ENCODE results near the gene P3H2.

Gene P3H2

DNA sequence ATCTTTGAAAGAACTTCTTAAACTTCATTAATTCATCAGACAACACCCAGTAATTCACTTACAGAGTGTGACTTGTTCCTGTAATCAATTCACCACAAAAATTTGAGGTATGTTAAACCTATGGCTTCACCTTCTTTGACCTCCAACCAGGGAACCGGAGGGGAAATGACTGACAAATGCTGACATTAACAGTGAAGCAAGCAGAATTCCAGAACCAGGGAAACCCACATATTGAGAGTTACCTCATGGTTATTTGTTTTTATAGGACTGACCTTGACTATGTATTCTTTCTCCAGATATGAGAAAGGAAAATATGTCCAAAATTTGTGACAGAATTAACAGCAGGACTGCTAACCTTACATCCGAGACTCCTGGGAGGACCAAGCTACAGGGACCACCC, 2.7 kb downstream of the P3H2 start:
- TF ChIP-seq YY1 (IDR thresholded peaks at IDR 0.05; ENCODE audit: insufficient read depth, insufficient read length) (no peak), ZNF274 (IDR thresholded peaks at IDR 0.05; ENCODE audit: low read depth, low read length) (no peak), SUZ12 (IDR thresholded peaks at IDR 0.05; ENCODE audit: extremely low read depth, insufficient read depth, insufficient read length) (no peak)
- peaks cover 3% of the 10 kb centered on the region for H3K36me3 ChIP-seq (ENCODE audit: insufficient read depth, insufficient read length, low read length)
- no peaks in the 10 kb centered on the region for H3K4me1 ChIP-seq (ENCODE audit: insufficient read depth, insufficient read length)
- H3K9ac ChIP-seq (ENCODE audit: insufficient read length, low read depth) = no peak overlapping the region
- H3K27me3 ChIP-seq (ENCODE audit: insufficient read depth, insufficient read length) = peaks cover 11% of the 10 kb centered on the region
- peak; percentile 18 for DNase-seq (ENCODE audit: low read depth, low spot score)
- no peaks in the 10 kb centered on the region for H3K9me3 ChIP-seq (ENCODE audit: insufficient read depth, low read length)
- H3K4me3 ChIP-seq (ENCODE audit: insufficient read length, low read depth) = no peak overlapping the region

DNA sequence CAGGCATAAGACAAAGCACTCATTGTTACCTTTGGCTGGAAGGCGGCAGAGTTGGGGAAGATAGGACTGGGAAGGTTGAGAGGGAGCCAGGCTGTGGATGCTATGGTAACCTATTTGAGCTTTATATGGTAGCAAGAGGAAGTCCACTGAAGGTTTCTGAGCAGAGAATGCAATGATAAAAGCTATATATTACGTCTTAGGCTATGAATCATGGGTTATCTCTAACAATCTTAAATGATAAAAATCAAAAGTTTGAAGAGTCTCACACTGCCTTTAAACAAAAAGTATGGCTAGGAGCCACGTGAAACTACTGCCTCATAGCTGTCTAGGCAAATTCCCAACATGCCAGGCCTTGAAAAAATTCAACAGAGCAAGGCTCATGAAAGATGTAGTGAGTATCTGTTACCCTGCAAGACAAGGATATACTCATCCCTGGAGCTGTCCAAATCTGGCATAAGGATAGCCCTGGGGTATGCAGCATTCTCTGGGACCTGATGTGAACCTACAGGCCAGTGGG, 4.1 kb downstream of the P3H2 start:
- TF ChIP-seq YY1 (IDR thresholded peaks at IDR 0.05; ENCODE audit: insufficient read depth, insufficient read length) (no peak), ZNF274 (IDR thresholded peaks at IDR 0.05; ENCODE audit: low read depth, low read length) (no peak), SUZ12 (IDR thresholded peaks at IDR 0.05; ENCODE audit: extremely low read depth, insufficient read depth, insufficient read length) (no peak)
- DNase-seq (ENCODE audit: low read depth, low spot score) = no peak
- Histone ChIP-seq H3K9me3 (ENCODE audit: insufficient read depth, low read length) (no peaks in the 10 kb centered on the region), H3K4me3 (ENCODE audit: insufficient read length, low read depth) (no peak overlapping the region), H3K9ac (ENCODE audit: insufficient read length, low read depth) (no peak overlapping the region), H3K36me3 (ENCODE audit: insufficient read depth, insufficient read length, low read length) (peaks cover 3% of the 10 kb centered on the region), H3K4me1 (ENCODE audit: insufficient read depth, insufficient read length) (no peaks in the 10 kb centered on the region), H3K27me3 (ENCODE audit: insufficient read depth, insufficient read length) (peaks cover 11% of the 10 kb centered on the region)

DNA sequence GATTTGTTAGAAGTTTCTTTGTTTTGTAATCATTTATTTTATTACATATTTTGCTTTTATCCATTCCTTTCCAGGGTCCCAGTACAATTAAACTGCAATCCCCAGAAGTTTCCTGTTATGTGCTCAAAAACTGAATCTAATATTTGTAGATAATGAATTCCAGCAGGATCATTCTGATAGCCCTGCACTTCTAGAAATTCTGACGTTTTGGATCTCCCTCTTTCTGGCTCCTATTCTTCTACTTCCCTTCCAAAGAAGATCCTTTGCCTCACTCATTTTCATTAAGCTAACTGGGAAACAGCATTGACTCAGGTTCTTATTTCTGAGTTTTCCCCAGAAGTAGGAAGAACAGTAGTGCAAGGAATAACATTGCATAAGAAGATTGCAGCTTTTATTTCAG, 9.9 kb downstream of the P3H2 start:
- DNase-seq (ENCODE audit: low read depth, low spot score) = no peak
- Histone ChIP-seq H3K36me3 (ENCODE audit: insufficient read depth, insufficient read length, low read length) (no peaks in the 10 kb centered on the region), H3K27me3 (ENCODE audit: insufficient read depth, insufficient read length) (no peaks in the 10 kb centered on the region), H3K9ac (ENCODE audit: insufficient read length, low read depth) (no peak overlapping the region), H3K4me3 (ENCODE audit: insufficient read length, low read depth) (no peak overlapping the region), H3K9me3 (ENCODE audit: insufficient read depth, low read length) (no peaks in the 10 kb centered on the region), H3K4me1 (ENCODE audit: insufficient read depth, insufficient read length) (no peaks in the 10 kb centered on the region)
- TF ChIP-seq YY1 (IDR thresholded peaks at IDR 0.05; ENCODE audit: insufficient read depth, insufficient read length) = no peak
- no peak for TF ChIP-seq ZNF274 (IDR thresholded peaks at IDR 0.05; ENCODE audit: low read depth, low read length)
- no peak for TF ChIP-seq SUZ12 (IDR thresholded peaks at IDR 0.05; ENCODE audit: extremely low read depth, insufficient read depth, insufficient read length)

DNA sequence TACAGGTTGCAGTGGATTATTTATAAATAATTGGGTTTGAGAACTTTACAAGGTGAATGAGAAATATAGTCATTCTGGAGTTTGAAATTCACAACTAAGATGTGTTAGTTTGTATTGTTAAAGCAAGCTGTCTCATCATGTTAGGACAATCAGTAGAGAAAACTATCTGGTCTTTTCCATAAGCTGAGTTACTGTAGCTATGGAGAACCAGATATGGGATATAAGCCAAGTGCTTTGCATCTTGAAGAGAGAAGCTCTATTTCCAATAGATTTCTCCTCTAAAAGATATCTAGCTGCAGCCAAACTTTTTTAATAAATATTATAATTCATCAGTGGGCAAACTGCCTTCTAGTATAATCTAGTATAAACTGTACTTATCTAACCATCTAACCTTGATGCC, 11.3 kb downstream of the P3H2 start:
- TF ChIP-seq SUZ12 (IDR thresholded peaks at IDR 0.05; ENCODE audit: extremely low read depth, insufficient read depth, insufficient read length) = no peak
- no peak for TF ChIP-seq ZNF274 (IDR thresholded peaks at IDR 0.05; ENCODE audit: low read depth, low read length)
- no peak for TF ChIP-seq YY1 (IDR thresholded peaks at IDR 0.05; ENCODE audit: insufficient read depth, insufficient read length)
- H3K36me3 ChIP-seq (ENCODE audit: insufficient read depth, insufficient read length, low read length) = no peaks in the 10 kb centered on the region

DNA sequence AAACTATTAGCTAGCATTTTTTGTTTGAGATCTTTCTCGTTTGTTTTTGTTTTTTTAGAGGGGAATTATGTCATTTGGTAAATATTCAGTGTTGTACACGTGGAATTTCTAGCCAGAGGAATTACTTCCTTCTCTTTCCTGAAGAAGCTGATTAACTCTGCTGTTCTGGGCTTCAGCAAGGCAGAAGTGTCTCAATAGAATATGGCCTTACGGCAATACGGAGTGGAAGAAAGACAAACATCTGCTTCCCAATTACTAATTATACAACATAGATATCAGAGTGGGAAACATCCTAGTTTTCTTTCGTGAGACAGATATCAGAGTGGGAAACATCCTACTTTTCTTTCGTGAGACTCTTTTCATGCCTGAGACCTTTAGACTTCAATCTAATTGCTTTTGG, 11.9 kb downstream of the P3H2 start:
- no peaks in the 10 kb centered on the region for H3K9me3 ChIP-seq (ENCODE audit: insufficient read depth, low read length)
- no peaks in the 10 kb centered on the region for H3K4me1 ChIP-seq (ENCODE audit: insufficient read depth, insufficient read length)
- TF ChIP-seq ZNF274 (IDR thresholded peaks at IDR 0.05; ENCODE audit: low read depth, low read length) (no peak), SUZ12 (IDR thresholded peaks at IDR 0.05; ENCODE audit: extremely low read depth, insufficient read depth, insufficient read length) (no peak), YY1 (IDR thresholded peaks at IDR 0.05; ENCODE audit: insufficient read depth, insufficient read length) (no peak)
- no peaks in the 10 kb centered on the region for H3K27me3 ChIP-seq (ENCODE audit: insufficient read depth, insufficient read length)
- no peak for DNase-seq (ENCODE audit: low read depth, low spot score)
- H3K9ac ChIP-seq (ENCODE audit: insufficient read length, low read depth) = no peak overlapping the region
- no peak overlapping the region for H3K4me3 ChIP-seq (ENCODE audit: insufficient read length, low read depth)
- no peaks in the 10 kb centered on the region for H3K36me3 ChIP-seq (ENCODE audit: insufficient read depth, insufficient read length, low read length)

More for the DNA sequence above, 11.3 kb downstream of the P3H2 start:
- H3K9ac ChIP-seq (ENCODE audit: insufficient read length, low read depth) = no peak overlapping the region
- no peaks in the 10 kb centered on the region for H3K9me3 ChIP-seq (ENCODE audit: insufficient read depth, low read length)
- H3K4me1 ChIP-seq (ENCODE audit: insufficient read depth, insufficient read length) = no peaks in the 10 kb centered on the region
- H3K4me3 ChIP-seq (ENCODE audit: insufficient read length, low read depth) = no peak overlapping the region
- DNase-seq (ENCODE audit: low read depth, low spot score) = no peak
- H3K27me3 ChIP-seq (ENCODE audit: insufficient read depth, insufficient read length) = no peaks in the 10 kb centered on the region

DNA sequence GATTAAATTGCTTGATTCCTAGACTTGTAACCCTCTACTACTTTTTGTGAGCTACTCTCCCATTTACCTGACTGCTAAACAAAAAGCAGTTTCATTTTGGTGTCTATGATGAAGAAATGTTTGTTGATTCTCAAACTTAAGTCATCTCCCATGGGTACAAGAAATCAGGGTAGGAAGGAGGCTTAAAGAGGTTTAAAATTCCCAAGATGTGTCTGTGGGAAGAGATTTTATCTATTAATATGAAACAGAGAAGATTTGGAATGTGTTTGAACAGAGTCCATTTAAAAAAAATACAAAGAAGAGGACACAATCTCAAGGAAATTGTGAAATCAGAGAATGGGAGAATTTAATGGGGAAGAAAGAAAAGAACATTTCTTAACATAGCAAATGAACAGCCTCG, 14.8 kb downstream of the P3H2 start:
- TF ChIP-seq ZNF274 (IDR thresholded peaks at IDR 0.05; ENCODE audit: low read depth, low read length) (no peak), YY1 (IDR thresholded peaks at IDR 0.05; ENCODE audit: insufficient read depth, insufficient read length) (no peak), SUZ12 (IDR thresholded peaks at IDR 0.05; ENCODE audit: extremely low read depth, insufficient read depth, insufficient read length) (no peak)
- no peaks in the 10 kb centered on the region for H3K27me3 ChIP-seq (ENCODE audit: insufficient read depth, insufficient read length)
- no peaks in the 10 kb centered on the region for H3K9me3 ChIP-seq (ENCODE audit: insufficient read depth, low read length)
- no peak overlapping the region for H3K9ac ChIP-seq (ENCODE audit: insufficient read length, low read depth)
- no peak for DNase-seq (ENCODE audit: low read depth, low spot score)
- H3K4me1 ChIP-seq (ENCODE audit: insufficient read depth, insufficient read length) = no peaks in the 10 kb centered on the region
- no peak overlapping the region for H3K4me3 ChIP-seq (ENCODE audit: insufficient read length, low read depth)
- H3K36me3 ChIP-seq (ENCODE audit: insufficient read depth, insufficient read length, low read length) = no peaks in the 10 kb centered on the region

DNA sequence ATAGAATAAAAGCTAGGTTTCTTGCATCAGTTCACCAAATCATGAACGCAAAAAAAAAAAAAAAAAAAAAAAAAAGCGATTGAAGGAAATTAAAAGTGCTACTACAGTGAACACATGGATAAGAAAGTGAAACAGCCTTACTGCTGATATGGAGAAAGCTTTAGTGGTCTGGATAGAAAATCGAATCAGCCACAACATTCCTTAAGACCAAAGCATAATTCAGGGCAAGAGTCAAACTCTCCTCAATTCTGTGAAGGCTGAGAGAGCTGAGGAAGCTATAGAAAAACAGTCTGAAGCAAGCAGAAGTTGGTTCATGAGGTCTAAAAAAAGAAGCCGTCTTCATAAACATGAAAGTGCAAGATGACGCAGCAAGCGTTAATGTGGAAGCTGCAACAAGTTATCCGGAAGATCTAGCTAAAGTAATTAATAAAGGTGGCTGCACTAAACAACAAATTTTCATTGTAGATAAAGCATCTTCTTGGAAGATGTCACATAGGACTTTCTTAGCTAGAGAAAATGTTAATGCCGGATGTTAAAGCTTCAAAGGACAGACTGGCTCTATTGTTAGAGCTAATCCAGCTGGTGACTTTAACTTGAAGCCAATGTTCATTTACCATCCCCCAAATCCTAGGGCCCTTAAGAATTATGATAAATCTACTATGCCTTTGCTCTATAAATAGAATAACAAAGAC, 19.2 kb downstream of the P3H2 start:
- Histone ChIP-seq H3K36me3 (ENCODE audit: insufficient read depth, insufficient read length, low read length) (no peaks in the 10 kb centered on the region), H3K4me1 (ENCODE audit: insufficient read depth, insufficient read length) (no peaks in the 10 kb centered on the region), H3K9me3 (ENCODE audit: insufficient read depth, low read length) (no peaks in the 10 kb centered on the region), H3K27me3 (ENCODE audit: insufficient read depth, insufficient read length) (no peaks in the 10 kb centered on the region), H3K9ac (ENCODE audit: insufficient read length, low read depth) (no peak overlapping the region), H3K4me3 (ENCODE audit: insufficient read length, low read depth) (no peak overlapping the region)
- no peak for DNase-seq (ENCODE audit: low read depth, low spot score)
- TF ChIP-seq SUZ12 (IDR thresholded peaks at IDR 0.05; ENCODE audit: extremely low read depth, insufficient read depth, insufficient read length) (no peak), ZNF274 (IDR thresholded peaks at IDR 0.05; ENCODE audit: low read depth, low read length) (no peak), YY1 (IDR thresholded peaks at IDR 0.05; ENCODE audit: insufficient read depth, insufficient read length) (no peak)
